ENCODE data around the gene SELENOO.

The SELENOO gene

DNA sequence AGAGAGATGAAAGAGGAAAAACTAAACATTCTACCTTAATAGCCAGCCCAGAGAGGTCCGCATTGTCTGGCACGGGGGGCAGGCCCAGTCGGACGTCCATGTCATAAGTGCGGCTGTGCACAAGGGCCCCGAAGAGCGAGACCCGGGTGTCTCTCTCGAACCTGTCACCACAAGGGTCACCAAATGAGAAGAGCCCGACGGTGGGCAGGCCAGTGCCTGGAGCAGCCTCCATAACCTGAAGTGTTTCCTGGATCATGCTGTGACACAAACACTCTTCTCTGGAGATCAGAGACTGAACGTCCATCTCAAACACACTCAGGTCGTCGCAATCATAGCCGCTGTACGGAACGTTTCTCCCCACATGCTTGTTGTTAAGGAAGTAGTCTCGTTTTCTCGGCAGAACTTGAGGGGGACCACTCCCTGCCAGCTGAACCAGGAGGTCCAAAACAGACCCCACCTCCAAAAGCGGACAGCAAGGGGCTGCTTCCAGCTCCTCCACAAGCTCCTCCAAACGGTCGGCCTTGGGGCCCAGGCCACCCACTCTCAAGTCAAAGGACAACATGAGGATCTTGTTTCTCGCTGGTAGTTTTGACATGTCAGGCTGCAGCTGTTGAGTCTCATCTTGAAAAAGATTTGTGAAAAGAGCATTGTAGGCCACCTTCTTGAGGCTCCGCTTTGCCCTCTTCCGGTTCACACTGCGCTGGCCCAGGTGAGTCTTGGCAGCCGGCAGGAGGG, 43.0 kb downstream of the SELENOO start:
- no peak for DNase-seq

- peak; percentile 96 for DNase-seq
Observed at GRCh38 chr22:50244420-50245213, 43.8 kb downstream of the SELENOO start, which contains the start of gene TUBGCP6. TUBGCP6 (minus strand) TSS chr22:50245023; CDS start chr22:50244459, 564 bp downstream.

DNA sequence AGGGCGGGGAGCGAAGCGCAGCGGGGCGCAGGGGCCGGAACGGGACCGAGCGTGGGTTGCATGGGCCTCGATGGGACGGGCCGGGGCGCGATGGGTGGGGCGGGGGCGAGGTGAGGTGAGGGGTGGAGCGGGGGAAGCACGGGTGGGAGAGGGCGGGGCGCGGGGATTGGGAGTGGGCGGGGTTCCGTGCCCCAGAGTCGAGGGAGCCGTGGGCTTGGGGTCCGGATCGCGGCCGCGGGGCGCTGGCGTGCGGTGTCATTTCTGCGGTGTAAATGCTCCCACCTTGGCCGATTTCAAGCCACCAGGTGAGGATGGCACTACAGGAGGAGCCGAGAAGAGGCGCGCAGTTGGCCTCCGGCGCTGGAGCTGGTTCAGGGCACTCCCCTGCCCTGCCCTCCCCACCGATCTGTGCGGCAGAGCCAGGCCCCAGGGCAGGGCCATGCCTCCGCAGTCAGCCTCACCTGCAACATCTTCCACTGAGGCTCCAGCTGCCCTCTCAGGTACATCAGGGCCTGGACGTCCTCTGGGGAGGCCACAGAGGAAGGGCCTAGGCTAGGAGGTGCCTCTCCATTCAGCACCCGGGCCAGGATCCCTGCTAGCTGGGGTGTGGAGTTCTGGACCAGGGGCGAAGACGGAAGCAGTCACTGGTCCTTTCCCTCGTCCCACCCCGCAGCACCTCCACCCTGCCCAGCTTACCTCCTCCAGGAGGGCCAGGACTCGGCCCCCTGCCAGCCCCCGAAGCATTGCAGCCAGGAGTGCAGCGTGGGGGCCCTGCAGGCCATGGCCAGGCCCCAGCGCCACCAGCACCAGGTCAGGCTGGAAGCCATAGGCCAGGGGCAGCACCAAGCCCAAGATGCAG, 44.6 kb downstream of the SELENOO start:
- DNase-seq: no peak

DNA sequence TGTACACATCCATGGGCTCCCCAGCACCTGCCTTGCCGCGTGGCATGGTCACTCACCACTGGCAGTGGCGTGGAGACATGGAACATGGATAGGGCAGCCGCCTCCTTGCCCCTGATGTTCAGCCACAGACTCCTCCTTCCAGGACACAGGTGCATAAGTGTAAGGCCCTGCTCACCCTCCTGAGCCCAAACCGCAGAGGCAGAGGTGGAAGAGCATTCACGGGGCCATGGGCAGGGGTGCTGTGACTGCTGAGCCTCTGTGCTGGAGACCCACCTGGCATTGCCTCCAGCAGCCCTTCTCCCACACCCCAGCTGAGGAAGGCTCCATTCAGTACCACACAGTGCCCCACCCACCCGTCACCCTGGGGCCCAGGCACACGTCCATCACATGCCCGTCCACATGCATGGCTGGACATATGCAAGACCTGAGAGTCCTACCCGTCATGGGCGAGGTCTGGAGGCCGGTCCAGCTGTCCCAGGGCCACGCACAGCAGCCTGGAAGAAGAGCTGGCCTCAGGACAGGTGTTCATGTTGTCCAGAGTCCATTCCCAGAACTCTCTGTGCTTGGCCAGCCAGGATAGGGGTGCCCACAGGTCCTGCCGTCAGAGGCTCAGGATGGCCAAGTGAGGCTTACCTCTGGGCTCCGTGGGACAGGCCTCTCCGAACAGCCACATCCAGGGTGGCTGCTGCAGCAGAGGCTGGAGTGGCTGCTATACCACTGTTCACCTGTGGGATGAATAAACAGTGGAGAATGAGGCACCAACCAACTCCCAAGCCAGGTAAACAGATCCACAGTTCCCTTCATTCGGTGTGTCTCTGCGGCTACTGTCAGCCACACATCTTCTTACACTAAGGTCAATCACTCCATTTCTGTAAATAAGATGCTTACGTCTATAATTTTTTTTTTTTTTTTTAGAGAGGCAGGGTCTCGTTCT, 45.7 kb downstream of the SELENOO start:
- no peak for DNase-seq

GRCh38 chr22:50247748-50248147, 46.9 kb downstream of the SELENOO start:
- DNase-seq: peak; percentile 40

GRCh38 chr22:50248196-50249081, 47.6 kb downstream of the SELENOO start:
- no peak for DNase-seq

GRCh38 chr22:50249341-50250248, 48.8 kb downstream of the SELENOO start:
- no peak for DNase-seq

- no peak for DNase-seq
Observed at GRCh38 chr22:50250249-50250554, 49.4 kb downstream of the SELENOO start.

- DNase-seq: peak; percentile 92
Observed at GRCh38 chr22:50250555-50251476, 50.0 kb downstream of the SELENOO start, which contains the start of gene HDAC10. HDAC10 (minus strand) TSS chr22:50251265; CDS start chr22:50251032, 233 bp downstream.

- DNase-seq: no peak
Observed at GRCh38 chr22:50251477-50252081, 50.8 kb downstream of the SELENOO start.

DNA sequence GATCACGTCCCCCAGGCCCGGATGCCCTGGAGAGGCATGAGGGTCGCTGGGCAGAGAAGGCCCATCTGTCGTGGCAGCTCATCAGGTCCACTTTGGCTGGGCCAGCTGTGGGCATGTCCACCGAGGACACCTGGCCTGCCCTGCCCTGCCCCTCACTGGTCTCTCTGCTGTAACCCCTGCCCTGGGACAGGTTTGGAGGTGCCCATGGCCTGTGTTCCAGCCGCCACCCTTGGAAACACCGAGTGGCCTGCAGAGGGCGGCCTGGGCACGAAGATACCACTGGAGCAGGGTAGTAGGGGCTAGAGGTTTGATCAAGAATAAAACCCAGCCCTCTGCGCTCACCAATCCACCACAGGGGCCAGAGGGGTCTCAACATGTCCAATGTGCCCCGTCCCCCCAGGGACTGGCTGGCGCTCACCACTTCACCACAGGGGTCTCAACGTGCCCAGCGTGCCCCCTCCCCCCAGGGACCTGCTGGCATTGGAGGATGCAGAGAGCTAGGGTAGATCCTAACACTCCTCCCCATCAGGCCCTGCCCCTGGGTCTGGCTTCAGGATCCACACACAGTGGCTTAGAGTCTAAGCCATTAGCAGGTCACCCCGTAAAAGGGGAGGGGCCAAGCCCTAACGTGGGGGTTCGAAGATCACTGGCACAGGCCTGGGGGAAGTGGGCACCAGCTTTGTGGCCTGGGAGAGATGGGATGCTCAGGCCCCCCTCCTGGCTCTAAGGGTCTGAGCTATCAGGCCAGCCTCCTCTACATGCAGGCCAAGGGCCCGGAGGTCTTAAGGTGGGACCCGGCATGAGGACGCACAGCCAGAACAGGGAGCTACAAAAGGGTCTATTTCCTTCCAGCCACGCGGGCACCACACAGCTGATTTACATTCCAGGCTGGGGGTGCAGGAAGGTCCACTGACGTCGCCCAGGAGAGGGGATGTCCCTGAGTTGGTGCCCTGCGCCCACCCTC, 51.6 kb downstream of the SELENOO start:
- DNase-seq: peak; percentile 78

DNA sequence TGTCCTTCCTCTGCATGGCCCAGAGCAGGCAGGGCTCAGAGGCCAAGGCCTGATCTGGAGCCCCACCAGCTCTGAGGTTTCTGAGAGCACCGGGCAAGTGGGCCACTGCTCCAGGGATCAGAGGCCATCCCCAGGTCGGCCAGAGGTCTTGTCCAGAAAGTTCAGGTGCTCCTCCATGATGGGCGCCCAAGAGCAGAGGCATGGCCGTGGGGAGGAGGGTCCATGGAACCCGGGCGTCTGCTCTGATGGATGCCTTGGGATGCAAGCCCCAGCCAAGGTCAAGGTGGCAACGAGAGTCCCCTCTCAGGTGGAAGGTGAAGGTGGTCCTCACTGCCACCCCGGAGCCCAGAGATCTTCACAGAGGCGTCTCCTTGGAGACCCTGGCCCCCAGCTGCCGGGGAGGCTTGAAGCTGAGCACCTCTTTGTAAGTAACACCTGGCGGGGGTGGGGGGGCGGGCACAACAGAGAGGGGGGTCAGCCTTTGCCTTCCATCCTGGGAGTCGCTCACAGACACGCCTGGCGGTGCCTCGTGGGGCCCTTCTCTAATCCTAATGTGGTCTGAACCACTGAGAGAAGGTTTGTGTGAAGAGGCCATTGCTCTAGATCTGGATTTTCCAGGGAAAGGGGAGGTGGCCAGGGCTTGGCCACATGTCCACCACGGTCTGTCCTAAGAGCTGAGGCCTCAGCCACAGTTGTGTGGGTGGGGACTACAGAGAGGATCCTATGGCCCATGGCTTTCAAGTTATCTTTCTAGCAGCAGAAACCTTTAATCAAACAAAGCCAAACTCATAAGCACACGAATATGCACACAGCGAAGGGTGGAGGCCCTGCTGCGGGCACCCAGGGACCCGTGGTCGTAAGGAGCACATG, 52.5 kb downstream of the SELENOO start:
- DNase-seq: no peak

- DNase-seq: no peak
Observed at GRCh38 chr22:50253941-50254340, 53.1 kb downstream of the SELENOO start.

GRCh38 chr22:50255099-50255498, 54.3 kb downstream of the SELENOO start:
- DNase-seq: no peak

GRCh38 chr22:50255607-50256006, 54.8 kb downstream of the SELENOO start:
- DNase-seq: no peak

GRCh38 chr22:50256258-50256862, 55.5 kb downstream of the SELENOO start:
- no peak for DNase-seq

Data from stimulated activated CD4-positive, alpha-beta T cell treated with anti-CD3 and anti-CD28 coated beads, Interleukin-15, amount 100 ng/mL, for 24 hours (primary cell).